Measurements from ENCODE around the gene INHBB.

Gene INHBB

GRCh38 chr2:120302301-120302700 lies 43.6 kb upstream of the INHBB start:
- Mint-ChIP-seq H3K27ac (no peak overlapping the region), H3K4me3 (no peak overlapping the region), H3K27me3 (ENCODE audit: low read depth) (peaks cover 3% of the 10 kb centered on the region), H3K4me1 (no peaks in the 10 kb centered on the region), H3K36me3 (ENCODE audit: low read depth) (peaks cover 57% of the 10 kb centered on the region), H3K9me3 (no peaks in the 10 kb centered on the region)
- TF ChIP-seq CTCF (IDR thresholded peaks at IDR 0.05; ENCODE audit: unreplicated experiment in 3 of 3) = no peak

- Mint-ChIP-seq H3K36me3 (ENCODE audit: low read depth) (peaks cover 48% of the 10 kb centered on the region), H3K4me1 (no peaks in the 10 kb centered on the region), H3K27ac (no peak overlapping the region), H3K27me3 (ENCODE audit: low read depth) (peaks cover 3% of the 10 kb centered on the region), H3K4me3 (no peak overlapping the region), H3K9me3 (no peaks in the 10 kb centered on the region)
- TF ChIP-seq CTCF (IDR thresholded peaks at IDR 0.05; ENCODE audit: unreplicated experiment in 3 of 3) = no peak
Observed at GRCh38 chr2:120303177-120303576, 42.8 kb upstream of the INHBB start.

GRCh38 chr2:120305296-120305695 lies 40.6 kb upstream of the INHBB start:
- H3K9me3 Mint-ChIP-seq = no peaks in the 10 kb centered on the region
- TF ChIP-seq CTCF (IDR thresholded peaks at IDR 0.05; ENCODE audit: unreplicated experiment in 3 of 3) = peak in 1 of 3 experiments; percentile 27
- H3K27ac Mint-ChIP-seq = no peak overlapping the region
- H3K36me3 Mint-ChIP-seq (ENCODE audit: low read depth) = peaks cover 29% of the 10 kb centered on the region
- no peak overlapping the region for H3K4me3 Mint-ChIP-seq
- H3K27me3 Mint-ChIP-seq (ENCODE audit: low read depth) = peaks cover 3% of the 10 kb centered on the region
- no peaks in the 10 kb centered on the region for H3K4me1 Mint-ChIP-seq

GRCh38 chr2:120305937-120306490 lies 39.9 kb upstream of the INHBB start:
- Mint-ChIP-seq H3K4me3 (no peak overlapping the region), H3K9me3 (no peaks in the 10 kb centered on the region), H3K27me3 (ENCODE audit: low read depth) (peaks cover 3% of the 10 kb centered on the region), H3K27ac (no peak overlapping the region), H3K4me1 (no peaks in the 10 kb centered on the region), H3K36me3 (ENCODE audit: low read depth) (peaks cover 25% of the 10 kb centered on the region)
- TF ChIP-seq CTCF (IDR thresholded peaks at IDR 0.05; ENCODE audit: unreplicated experiment in 3 of 3) = no peak

GRCh38 chr2:120307482-120307881 lies 38.5 kb upstream of the INHBB start:
- TF ChIP-seq CTCF (IDR thresholded peaks at IDR 0.05; ENCODE audit: unreplicated experiment in 3 of 3) = no peak
- H3K36me3 Mint-ChIP-seq (ENCODE audit: low read depth) = peaks cover 17% of the 10 kb centered on the region
- no peak overlapping the region for H3K27ac Mint-ChIP-seq
- no peaks in the 10 kb centered on the region for H3K9me3 Mint-ChIP-seq
- peaks cover 9% of the 10 kb centered on the region for H3K27me3 Mint-ChIP-seq (ENCODE audit: low read depth)
- H3K4me3 Mint-ChIP-seq = no peak overlapping the region
- no peaks in the 10 kb centered on the region for H3K4me1 Mint-ChIP-seq
